GM23338 (cell line): ENCODE data around the gene CD14.

Experiments
- CTCF ChIP-seq, 2 experiments: fragments of 200-600 bp in 1 of 2; sonication (generic) in 1 of 2; conservative IDR thresholded peaks; 2 replicates each; pipeline versions ENCODE4 v1.5.1 to v1.6.1; 2016 to 2017; ENCODE audit warnings: antibody characterized with exemption in 2 of 2, low read depth in 2 of 2, mild to moderate bottlenecking in 2 of 2, moderate library complexity in 1 of 2
- EZH2 ChIP-seq: fragments of 200-600 bp; sonication (generic); IDR thresholded peaks from one replicate; pipeline ENCODE4 v1.8.0; 2017; ENCODE audit warnings: antibody characterized with exemption, mild to moderate bottlenecking, low read depth; ENCODE audit not compliant: unreplicated experiment
- EZH2phosphoT487 ChIP-seq: fragments of 200-600 bp; sonication (generic); IDR thresholded peaks from one replicate; pipeline ENCODE4 v1.8.1; 2018; ENCODE audit warnings: antibody characterized with exemption; ENCODE audit not compliant: unreplicated experiment
- POLR2AphosphoS5 ChIP-seq: IDR thresholded peaks from 2 replicates; pipeline ENCODE4 v1.6.1; 2016; ENCODE audit warnings: antibody characterized with exemption, low read depth

DNA sequence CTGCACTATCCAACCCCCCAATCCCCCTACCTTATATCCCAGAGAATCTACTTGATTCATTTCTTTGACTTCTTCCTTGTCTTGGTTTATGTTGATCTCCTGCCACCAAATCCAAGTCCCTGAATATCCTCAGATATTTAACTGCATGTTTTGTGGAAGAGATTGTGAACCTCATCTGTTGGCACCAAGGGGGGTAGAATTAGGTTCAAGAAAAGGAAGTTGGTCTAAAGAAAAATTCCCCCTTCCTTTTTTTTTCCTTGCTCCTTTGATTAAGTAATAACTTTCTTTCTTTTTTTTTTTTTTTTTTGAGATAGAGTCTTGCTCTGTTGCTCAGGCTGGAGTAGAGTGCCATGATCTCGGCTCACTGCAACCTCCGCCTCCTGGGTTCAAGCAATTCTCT, 526 bp upstream of the CD14 start:
- TF ChIP-seq EZH2 (no peak), CTCF (conservative IDR thresholded peaks at IDR 0.05; ENCODE audit: low read depth in 2 of 2) (no peak), EZH2phosphoT487 (no peak), POLR2AphosphoS5 (no peak)
